Neural progenitor cell (in vitro differentiated cells): ENCODE data around the gene DNAJA4.

Experiments used
- EZH2 ChIP-seq: fragments of 200-600 bp; sonication (generic); IDR thresholded peaks from 2 replicates; pipeline ENCODE4 v1.6.1; 2017; ENCODE audit warnings: antibody characterized with exemption, mild to moderate bottlenecking, moderate library complexity
- EZH2phosphoT487 ChIP-seq: fragments of 200-600 bp; sonication (generic); IDR thresholded peaks from 2 replicates; pipeline ENCODE4 v1.6.1; 2017; ENCODE audit warnings: antibody characterized with exemption
- TF ChIP-seq, protein P1 (sequence below): fragments of 200-600 bp; sonication (generic); IDR thresholded peaks from 2 replicates; pipeline ENCODE4 v1.5.1; 2017; ENCODE audit warnings: antibody characterized with exemption, mild to moderate bottlenecking

GRCh38 chr15:78291052-78291451 is 26.7 kb downstream of the DNAJA4 start:
- TF ChIP-seq EZH2 (no peak), EZH2phosphoT487 (no peak)
- TF ChIP-seq, protein P1, sequence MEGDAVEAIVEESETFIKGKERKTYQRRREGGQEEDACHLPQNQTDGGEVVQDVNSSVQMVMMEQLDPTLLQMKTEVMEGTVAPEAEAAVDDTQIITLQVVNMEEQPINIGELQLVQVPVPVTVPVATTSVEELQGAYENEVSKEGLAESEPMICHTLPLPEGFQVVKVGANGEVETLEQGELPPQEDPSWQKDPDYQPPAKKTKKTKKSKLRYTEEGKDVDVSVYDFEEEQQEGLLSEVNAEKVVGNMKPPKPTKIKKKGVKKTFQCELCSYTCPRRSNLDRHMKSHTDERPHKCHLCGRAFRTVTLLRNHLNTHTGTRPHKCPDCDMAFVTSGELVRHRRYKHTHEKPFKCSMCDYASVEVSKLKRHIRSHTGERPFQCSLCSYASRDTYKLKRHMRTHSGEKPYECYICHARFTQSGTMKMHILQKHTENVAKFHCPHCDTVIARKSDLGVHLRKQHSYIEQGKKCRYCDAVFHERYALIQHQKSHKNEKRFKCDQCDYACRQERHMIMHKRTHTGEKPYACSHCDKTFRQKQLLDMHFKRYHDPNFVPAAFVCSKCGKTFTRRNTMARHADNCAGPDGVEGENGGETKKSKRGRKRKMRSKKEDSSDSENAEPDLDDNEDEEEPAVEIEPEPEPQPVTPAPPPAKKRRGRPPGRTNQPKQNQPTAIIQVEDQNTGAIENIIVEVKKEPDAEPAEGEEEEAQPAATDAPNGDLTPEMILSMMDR, result no peak
